Measurements from ENCODE around the gene TMA7.

- no peak for TF ChIP-seq CTCF (IDR thresholded peaks at IDR 0.05; ENCODE audit: low read length)
- no peak for TF ChIP-seq EZH2 (optimal IDR thresholded peaks at IDR 0.05; ENCODE audit: low read depth, low read length)
- no peak for TF ChIP-seq EZH2phosphoT487 (IDR thresholded peaks at IDR 0.05; ENCODE audit: low read length)
These were observed 36.5 kb downstream of the TMA7 start for GRCh38 chr3:48476426-48477053.
